ENCODE data around the gene QSOX2. TPM values are rescaled to one million over a fixed set of nuclear protein-coding genes. Genes with fewer than 3 reads are reported as not detected.

The QSOX2 gene
- total RNA-seq, 1 experiment from 2014 or later, result 20.5 TPM

DNA sequence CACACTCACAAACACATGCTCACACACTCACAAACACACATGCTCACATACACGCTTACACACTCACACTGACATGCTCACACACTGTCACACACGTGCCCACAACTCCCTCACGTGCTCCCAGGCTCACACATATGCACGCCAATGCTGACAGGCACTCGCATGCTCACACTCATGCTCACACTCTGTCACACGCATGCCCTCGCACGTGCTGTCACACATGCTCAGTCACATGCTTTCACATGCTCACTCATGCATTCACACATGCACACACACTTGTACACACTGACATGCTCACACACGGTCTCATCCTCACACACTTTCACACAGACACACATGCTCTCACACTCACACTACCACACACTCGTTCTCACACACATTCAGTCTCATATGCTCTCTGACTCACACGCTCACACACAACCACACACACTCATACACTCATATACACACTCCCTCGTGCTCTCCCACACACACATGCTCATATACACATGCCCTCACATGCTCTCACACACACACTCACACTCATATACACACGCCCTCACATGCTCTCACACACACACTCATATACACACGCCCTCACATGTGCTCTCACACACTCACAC, 48.0 kb upstream of the QSOX2 start:
- DNase-seq, result no peak
- no peak overlapping the region for H3K27ac Mint-ChIP-seq (ENCODE audit: unreplicated experiment)

DNA sequence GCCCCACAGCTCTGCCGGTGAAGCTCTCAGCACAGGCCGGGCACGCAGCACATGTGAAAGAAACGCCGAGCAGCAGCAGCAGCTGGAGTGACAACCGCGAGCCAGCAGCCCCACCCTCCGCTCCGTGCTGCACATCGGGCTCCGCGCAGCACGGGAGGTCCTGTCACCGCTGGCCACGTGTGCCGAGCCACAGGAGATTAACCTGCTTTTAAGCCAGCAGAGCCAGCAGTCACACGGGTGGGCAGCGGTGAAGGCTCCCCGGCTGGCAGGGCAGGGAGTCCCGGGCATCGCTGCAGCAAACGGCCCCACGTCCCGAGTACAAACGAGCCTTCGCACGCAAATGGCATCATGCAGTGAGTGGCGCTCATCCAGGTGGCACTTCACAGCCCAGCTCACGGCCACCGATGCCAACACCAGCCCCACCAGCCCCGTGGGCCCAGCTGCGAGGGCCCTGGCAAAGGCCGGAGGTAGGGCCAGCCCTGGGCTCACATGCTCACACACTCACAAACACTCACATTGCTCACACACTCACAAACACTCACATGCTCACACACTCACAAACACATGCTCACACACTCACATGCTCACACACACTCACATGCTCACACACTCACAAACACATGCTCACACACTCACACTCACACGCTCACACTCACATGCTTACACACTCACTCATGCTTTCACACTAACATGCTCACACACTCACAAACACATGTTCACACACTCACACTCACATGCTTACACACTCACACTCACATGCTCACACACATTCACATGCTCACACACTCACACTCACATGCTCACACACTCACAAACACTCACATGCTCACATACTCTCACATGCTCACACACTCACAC, 47.2 kb upstream of the QSOX2 start:
- CTCF ChIA-PET, result no interaction called here
- H3K27ac Mint-ChIP-seq (ENCODE audit: unreplicated experiment), result no peak overlapping the region

More for the DNA sequence above, 48.0 kb upstream of the QSOX2 start:
- BruUV-seq (replicated peaks), result no TSS peak
- Mint-ChIP-seq H3K27me3 (ENCODE audit: unreplicated experiment) (no peaks in the 10 kb centered on the region), H3K36me3 (ENCODE audit: insufficient read depth, unreplicated experiment) (no peaks in the 10 kb centered on the region), H3K4me3 (ENCODE audit: low read depth, unreplicated experiment) (no peak overlapping the region), H3K4me1 (ENCODE audit: low read depth, unreplicated experiment) (no peaks in the 10 kb centered on the region), H3K9me3 (ENCODE audit: low read depth, unreplicated experiment) (no peaks in the 10 kb centered on the region)
- intact Hi-C loops (cut with micrococcal nuclease; ENCODE audit: unreplicated experiment), result no loop called here
- TF ChIP-seq, protein P1, sequence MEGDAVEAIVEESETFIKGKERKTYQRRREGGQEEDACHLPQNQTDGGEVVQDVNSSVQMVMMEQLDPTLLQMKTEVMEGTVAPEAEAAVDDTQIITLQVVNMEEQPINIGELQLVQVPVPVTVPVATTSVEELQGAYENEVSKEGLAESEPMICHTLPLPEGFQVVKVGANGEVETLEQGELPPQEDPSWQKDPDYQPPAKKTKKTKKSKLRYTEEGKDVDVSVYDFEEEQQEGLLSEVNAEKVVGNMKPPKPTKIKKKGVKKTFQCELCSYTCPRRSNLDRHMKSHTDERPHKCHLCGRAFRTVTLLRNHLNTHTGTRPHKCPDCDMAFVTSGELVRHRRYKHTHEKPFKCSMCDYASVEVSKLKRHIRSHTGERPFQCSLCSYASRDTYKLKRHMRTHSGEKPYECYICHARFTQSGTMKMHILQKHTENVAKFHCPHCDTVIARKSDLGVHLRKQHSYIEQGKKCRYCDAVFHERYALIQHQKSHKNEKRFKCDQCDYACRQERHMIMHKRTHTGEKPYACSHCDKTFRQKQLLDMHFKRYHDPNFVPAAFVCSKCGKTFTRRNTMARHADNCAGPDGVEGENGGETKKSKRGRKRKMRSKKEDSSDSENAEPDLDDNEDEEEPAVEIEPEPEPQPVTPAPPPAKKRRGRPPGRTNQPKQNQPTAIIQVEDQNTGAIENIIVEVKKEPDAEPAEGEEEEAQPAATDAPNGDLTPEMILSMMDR (IDR thresholded peaks at IDR 0.05; ENCODE audit: unreplicated experiment), result no peak
- CTCF ChIA-PET, result no interaction called here

DNA sequence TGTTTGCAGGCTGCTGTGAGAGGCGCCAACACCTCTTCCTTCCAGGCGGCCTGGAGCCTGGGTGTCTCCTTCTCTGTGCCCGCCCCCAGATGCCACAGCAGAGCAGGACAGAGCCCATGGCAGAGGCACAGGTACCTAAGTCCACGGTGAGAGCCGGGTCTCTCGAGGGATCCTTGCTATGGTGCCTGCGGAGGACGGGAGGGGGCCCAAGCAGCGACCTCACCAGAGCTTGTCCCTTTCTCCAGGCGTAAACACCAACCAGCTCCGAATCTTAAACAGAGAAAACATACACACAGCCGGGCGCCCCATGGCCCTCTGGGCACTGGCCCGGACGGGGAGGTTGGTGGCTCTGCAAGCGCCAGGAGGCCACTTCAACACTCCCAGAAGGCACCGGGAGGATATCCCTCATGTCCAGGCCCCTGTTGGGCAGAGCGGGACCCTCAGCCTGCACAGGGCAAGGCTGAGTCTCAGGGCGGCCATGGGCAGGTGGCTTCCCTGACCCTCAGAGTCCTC, 46.5 kb upstream of the QSOX2 start:
- no peaks in the 10 kb centered on the region for H3K4me1 Mint-ChIP-seq (ENCODE audit: low read depth, unreplicated experiment)
- intact Hi-C loops (cut with micrococcal nuclease; ENCODE audit: unreplicated experiment), result no loop called here
- H3K4me3 Mint-ChIP-seq (ENCODE audit: low read depth, unreplicated experiment), result no peak overlapping the region
- CTCF ChIA-PET, result no interaction called here
- no peak for DNase-seq
- no peak overlapping the region for H3K27ac Mint-ChIP-seq (ENCODE audit: unreplicated experiment)
- TF ChIP-seq, protein P1 (IDR thresholded peaks at IDR 0.05; ENCODE audit: unreplicated experiment), result no peak
- no peaks in the 10 kb centered on the region for H3K36me3 Mint-ChIP-seq (ENCODE audit: insufficient read depth, unreplicated experiment)
- H3K9me3 Mint-ChIP-seq (ENCODE audit: low read depth, unreplicated experiment), result no peaks in the 10 kb centered on the region
- H3K27me3 Mint-ChIP-seq (ENCODE audit: unreplicated experiment), result peaks cover 12% of the 10 kb centered on the region
- BruUV-seq (replicated peaks), result no TSS peak

More for the DNA sequence above, 47.2 kb upstream of the QSOX2 start:
- H3K27me3 Mint-ChIP-seq (ENCODE audit: unreplicated experiment), result peaks cover 4% of the 10 kb centered on the region
- intact Hi-C loops (cut with micrococcal nuclease; ENCODE audit: unreplicated experiment), result no loop called here
- no TSS peak for BruUV-seq (replicated peaks)
- H3K9me3 Mint-ChIP-seq (ENCODE audit: low read depth, unreplicated experiment), result no peaks in the 10 kb centered on the region
- TF ChIP-seq, protein P1 (IDR thresholded peaks at IDR 0.05; ENCODE audit: unreplicated experiment), result no peak
- DNase-seq, result no peak
- H3K4me3 Mint-ChIP-seq (ENCODE audit: low read depth, unreplicated experiment), result no peak overlapping the region
- no peaks in the 10 kb centered on the region for H3K36me3 Mint-ChIP-seq (ENCODE audit: insufficient read depth, unreplicated experiment)
- H3K4me1 Mint-ChIP-seq (ENCODE audit: low read depth, unreplicated experiment), result no peaks in the 10 kb centered on the region

DNA sequence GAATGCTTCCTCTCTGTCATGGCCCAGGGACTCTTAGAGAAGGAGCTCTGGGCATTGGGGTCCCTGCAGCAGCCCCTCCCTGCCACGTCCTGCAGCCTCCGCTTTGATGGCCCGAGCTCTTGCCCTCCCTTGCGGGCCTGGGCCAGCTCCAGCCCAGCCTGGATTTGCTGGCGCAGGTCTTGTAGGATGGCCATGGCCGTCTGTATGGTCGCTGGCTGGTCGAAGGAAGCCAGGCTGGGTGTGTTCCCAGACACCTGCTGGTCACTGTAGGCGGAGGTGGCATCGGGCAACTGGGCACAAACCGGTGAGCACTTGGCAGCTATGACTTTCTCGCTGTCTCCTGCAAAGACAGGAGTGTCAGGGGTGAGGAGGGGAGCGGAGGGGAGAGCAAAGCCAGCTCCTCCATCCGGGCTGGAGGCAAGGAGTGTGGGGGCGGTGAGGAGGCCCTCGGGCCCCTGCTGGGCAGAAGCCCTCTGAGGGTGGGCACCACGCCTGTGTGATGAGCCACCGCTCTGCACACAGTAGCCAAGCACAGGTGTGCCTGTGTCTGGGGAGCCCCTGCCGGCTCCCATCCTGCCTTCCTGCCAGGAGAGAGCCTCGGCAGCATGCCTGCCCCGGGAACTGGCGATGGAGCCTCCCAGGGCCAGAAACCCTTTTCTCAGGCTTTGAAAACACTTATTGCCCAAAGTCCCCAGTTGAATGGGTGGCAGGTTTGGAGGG, 45.9 kb upstream of the QSOX2 start:
- CTCF ChIA-PET, result no interaction called here
- H3K27me3 Mint-ChIP-seq (ENCODE audit: unreplicated experiment), result peaks cover 18% of the 10 kb centered on the region
- intact Hi-C loops (cut with micrococcal nuclease; ENCODE audit: unreplicated experiment), result no loop called here
- no peaks in the 10 kb centered on the region for H3K4me1 Mint-ChIP-seq (ENCODE audit: low read depth, unreplicated experiment)
- TF ChIP-seq, protein P1 (IDR thresholded peaks at IDR 0.05; ENCODE audit: unreplicated experiment), result no peak
- H3K36me3 Mint-ChIP-seq (ENCODE audit: insufficient read depth, unreplicated experiment), result no peaks in the 10 kb centered on the region
- H3K4me3 Mint-ChIP-seq (ENCODE audit: low read depth, unreplicated experiment), result no peak overlapping the region
- H3K9me3 Mint-ChIP-seq (ENCODE audit: low read depth, unreplicated experiment), result no peaks in the 10 kb centered on the region
- DNase-seq, result no peak
- no TSS peak for BruUV-seq (replicated peaks)
- no peak overlapping the region for H3K27ac Mint-ChIP-seq (ENCODE audit: unreplicated experiment)

Data from Calu3 (cell line).